ENCODE measurements around the gene MMD2.

GRCh38 chr7:4889682-4890081 is 69.3 kb downstream of the MMD2 start:
- TF ChIP-seq, protein P1, sequence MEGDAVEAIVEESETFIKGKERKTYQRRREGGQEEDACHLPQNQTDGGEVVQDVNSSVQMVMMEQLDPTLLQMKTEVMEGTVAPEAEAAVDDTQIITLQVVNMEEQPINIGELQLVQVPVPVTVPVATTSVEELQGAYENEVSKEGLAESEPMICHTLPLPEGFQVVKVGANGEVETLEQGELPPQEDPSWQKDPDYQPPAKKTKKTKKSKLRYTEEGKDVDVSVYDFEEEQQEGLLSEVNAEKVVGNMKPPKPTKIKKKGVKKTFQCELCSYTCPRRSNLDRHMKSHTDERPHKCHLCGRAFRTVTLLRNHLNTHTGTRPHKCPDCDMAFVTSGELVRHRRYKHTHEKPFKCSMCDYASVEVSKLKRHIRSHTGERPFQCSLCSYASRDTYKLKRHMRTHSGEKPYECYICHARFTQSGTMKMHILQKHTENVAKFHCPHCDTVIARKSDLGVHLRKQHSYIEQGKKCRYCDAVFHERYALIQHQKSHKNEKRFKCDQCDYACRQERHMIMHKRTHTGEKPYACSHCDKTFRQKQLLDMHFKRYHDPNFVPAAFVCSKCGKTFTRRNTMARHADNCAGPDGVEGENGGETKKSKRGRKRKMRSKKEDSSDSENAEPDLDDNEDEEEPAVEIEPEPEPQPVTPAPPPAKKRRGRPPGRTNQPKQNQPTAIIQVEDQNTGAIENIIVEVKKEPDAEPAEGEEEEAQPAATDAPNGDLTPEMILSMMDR (IDR thresholded peaks at IDR 0.05): no peak
- no peak for TF ChIP-seq POLR2A (IDR thresholded peaks at IDR 0.05)

Data from adrenal gland (tissue), 5 donors.